ENCODE results near the gene MYH11.
"Not testable (repeated sequence)": the region's sequence is repeated elsewhere in the genome, so short reads cannot be mapped to it uniquely, and the experiment has no call there.

- TF ChIP-seq CTCF (conservative IDR thresholded peaks at IDR 0.05 in 1 of 2, IDR thresholded peaks at IDR 0.05 in 1 of 2; ENCODE audit: low read depth in 1 of 2, low read length in 2 of 2); EZH2 (IDR thresholded peaks at IDR 0.05; ENCODE audit: low read length, missing control alignments): not testable (repeated sequence)
Observed at GRCh38 chr16:15692508-15692907, 164.3 kb downstream of the MYH11 start.

Data from fibroblast of lung (primary cell).